Measurements from ENCODE around the gene MRM2.

Gene MRM2

DNA sequence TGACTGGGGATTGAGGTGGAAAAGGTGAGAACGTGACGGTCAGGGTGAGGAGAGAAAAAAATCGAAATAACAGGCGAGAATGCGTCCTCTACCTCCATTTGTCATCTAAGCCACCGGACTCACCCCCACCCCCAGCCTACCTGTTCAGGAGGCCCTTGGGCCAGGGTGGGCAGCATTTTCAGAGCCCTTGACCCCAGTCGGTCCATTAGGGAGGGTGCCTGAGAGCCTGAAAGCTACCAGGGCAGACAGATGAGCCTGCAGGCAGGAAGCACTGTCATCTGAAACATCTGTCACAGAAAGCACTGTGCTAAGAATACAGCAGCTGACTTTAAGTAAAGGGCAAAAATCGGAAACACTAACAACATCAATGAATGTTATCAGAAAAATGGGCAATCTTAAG lies 56.3 kb downstream of the MRM2 start:
- DNase-seq (ENCODE audit: low read depth, low spot score) = no peak
